Measurements from ENCODE around the gene ATP5PD. TPM values are rescaled to one million over a fixed set of nuclear protein-coding genes. Genes with fewer than 3 reads are reported as not detected.
A peak's percentile ranks its signal among the peaks of the same experiment; 100 is the strongest.

Gene ATP5PD
- total RNA-seq, result 100 to 1,000 TPM; 124 to 164 (median 137) TPM
- polyA plus RNA-seq, result 100 to 1,000 TPM; 257 to 312 (median 270) TPM
- long read RNA-seq, donor 1, transcript ATP5PD-204 (2 exons, 2,191 nt), result minor isoform, 10 of 153 reads
- long read RNA-seq, donor 1, transcript ATP5PD-201 (6 exons, 603 nt), result major isoform, 95 of 153 reads
- long read RNA-seq, donor 1, partial matches to known transcripts, result 46 of 153 reads
- long read RNA-seq, donor 1, other reads (novel, unspliced or antisense), result 0 of 153 reads
- long read RNA-seq, donor 2, transcript ATP5PD-201 (6 exons, 603 nt), result major isoform, 94 of 131 reads
- long read RNA-seq, donor 2, transcript ATP5PD-204 (2 exons, 2,191 nt), result minor isoform, 9 of 131 reads
- long read RNA-seq, donor 2, partial matches to known transcripts, result 28 of 131 reads
- long read RNA-seq, donor 2, other reads (novel, unspliced or antisense), result 0 of 131 reads

- H3K27ac ChIP-seq, result peak within 1 kb of the TSS; percentile 78 to 98 (median 95)
- H3K4me1 ChIP-seq, result peaks cover 6 to 57% (median 33%) of the 10 kb centered on the region in 6 donors
- intact Hi-C loops (cut with DNase I; ENCODE audit: low total_unique reads), result no loop called here
- TF ChIP-seq CTCF (IDR thresholded peaks at IDR 0.05 in 8 of 11, conservative IDR thresholded peaks at IDR 0.05 in 3 of 11) (peak in 3 of 11 experiments; percentile 28 to 52 (median 31)), POLR2A (IDR thresholded peaks at IDR 0.05) (peak; percentile 68 to 74 (median 71)), POLR2AphosphoS5 (IDR thresholded peaks at IDR 0.05) (peak; percentile 94 to 98 (median 97))
- DNase-seq, result peak; percentile 98
- no peaks in the 10 kb centered on the region for H3K27me3 ChIP-seq (replicated peaks in 1 of 7)
- WGBS, 5 donors, result 0% methylated on average over 13 to 72 of the region's 72 CpGs
- peak within 1 kb of the TSS; percentile 74 to 98 (median 92) for H3K4me3 ChIP-seq
- H3K9me3 ChIP-seq, result no peaks in the 10 kb centered on the region
- peaks cover 0 to 33% (median 17%) of the 10 kb centered on the region in 6 donors for H3K36me3 ChIP-seq
These were observed at the start of gene ATP5PD, which contains the start of gene KCTD2 for GRCh38 chr17:75046407-75047289. TSS of gene ATP5PD (minus strand) at chr17:75046969. CDS start at chr17:75042650, 4,319 bp downstream. TSS of gene KCTD2 (plus strand) at chr17:75047225. CDS start at chr17:75047251, 26 bp downstream.

- Histone ChIP-seq H3K9me3 (no peaks in the 10 kb centered on the region), H3K36me3 (peaks cover 0 to 56% (median 12%) of the 10 kb centered on the region in 6 donors), H3K27ac (peak overlapping the region in 7 of 8 donors; percentile 45 to 87 (median 76)), H3K4me1 (peaks cover 5 to 61% (median 36%) of the 10 kb centered on the region in 6 donors), H3K4me3 (peak overlapping the region in 1 of 8 donors; percentile 41), H3K27me3 (replicated peaks in 1 of 7) (no peaks in the 10 kb centered on the region)
- TF ChIP-seq POLR2A (IDR thresholded peaks at IDR 0.05) (no peak), POLR2AphosphoS5 (IDR thresholded peaks at IDR 0.05) (peak; percentile 66 to 81 (median 70)), CTCF (IDR thresholded peaks at IDR 0.05 in 8 of 11, conservative IDR thresholded peaks at IDR 0.05 in 3 of 11) (no peak)
- peak; percentile 90 for DNase-seq
- WGBS, 5 donors, result 21 to 36% (median 32%) methylated on average over 14 of the region's 14 CpGs
- intact Hi-C loops (cut with DNase I; ENCODE audit: low total_unique reads), result no loop called here
These were observed 49.4 kb upstream of the ATP5PD start for GRCh38 chr17:75096082-75096625.

- H3K4me3 ChIP-seq, result no peak overlapping the region
- no peak for DNase-seq
- intact Hi-C loops (cut with DNase I; ENCODE audit: low total_unique reads), result no loop called here
- no peaks in the 10 kb centered on the region for H3K27me3 ChIP-seq (replicated peaks in 1 of 7)
- no peaks in the 10 kb centered on the region for H3K9me3 ChIP-seq
- peaks cover 11 to 73% (median 48%) of the 10 kb centered on the region in 6 donors for H3K4me1 ChIP-seq
- TF ChIP-seq POLR2AphosphoS5 (IDR thresholded peaks at IDR 0.05), result peak in 1 of 3 donors; percentile 3
- TF ChIP-seq CTCF (IDR thresholded peaks at IDR 0.05 in 8 of 11, conservative IDR thresholded peaks at IDR 0.05 in 3 of 11), result no peak
- TF ChIP-seq POLR2A (IDR thresholded peaks at IDR 0.05), result no peak
- WGBS, 5 donors, result 82 to 92% (median 88%) methylated on average over 8 to 16 of the region's 16 CpGs
- peaks cover 0 to 44% (median 5%) of the 10 kb centered on the region in 6 donors for H3K36me3 ChIP-seq
- H3K27ac ChIP-seq, result peak overlapping the region in 1 of 8 donors; percentile 87
These were observed 48.2 kb upstream of the ATP5PD start for GRCh38 chr17:75094871-75095399.

Measured in spleen (tissue), 13 donors.